Stomach smooth muscle (tissue), 2 donors: ENCODE data around the gene TAP1.
A peak's percentile ranks its signal among the peaks of the same experiment; 100 is the strongest.

Source experiments
- H3K27ac ChIP-seq: one replicate; pipeline ENCODE4 v1.7.0; 2013; ENCODE audit warnings: mild to moderate bottlenecking, low read length, inconsistent platforms
- H3K27me3 ChIP-seq, 2 donors: one replicate each; pipeline ENCODE4 v1.7.0; 2013; ENCODE audit warnings: low read length in 2 of 2; ENCODE audit not compliant: insufficient read depth in 2 of 2, control insufficient read depth in 1 of 2
- H3K36me3 ChIP-seq, 2 donors: one replicate each; pipeline ENCODE4 v1.7.0; 2013; ENCODE audit warnings: low read length in 2 of 2; ENCODE audit not compliant: control insufficient read depth in 2 of 2, insufficient read depth in 2 of 2
- H3K4me1 ChIP-seq: one replicate; pipeline ENCODE4 v1.7.0; 2013; ENCODE audit warnings: low read length; ENCODE audit not compliant: control insufficient read depth, insufficient read depth
- H3K4me3 ChIP-seq, 2 donors: one replicate each; pipeline ENCODE4 v1.7.0; 2013; ENCODE audit warnings: low read length in 2 of 2
- H3K9ac ChIP-seq, 2 donors: one replicate each; pipeline ENCODE4 v1.7.0; 2013; ENCODE audit warnings: low read length in 2 of 2, mild to moderate bottlenecking in 1 of 2
- H3K9me3 ChIP-seq, 2 donors: one replicate each; pipeline ENCODE4 v1.7.0; 2013; ENCODE audit warnings: low read length in 2 of 2; ENCODE audit not compliant: control insufficient read depth in 2 of 2
- donor health status: healthy.
- donor health status: Pancreatic carcinoma.

TAP1 gene

GRCh38 chr6:32860674-32861073 lies 7.2 kb upstream of the TAP1 start:
- no peak overlapping the region for H3K9ac ChIP-seq
- H3K9me3 ChIP-seq: no peaks in the 10 kb centered on the region
- H3K4me1 ChIP-seq: peaks cover 4% of the 10 kb centered on the region
- H3K27ac ChIP-seq: no peak overlapping the region
- H3K4me3 ChIP-seq: no peak overlapping the region
- peaks cover 8 to 9% of the 10 kb centered on the region in 2 donors for H3K36me3 ChIP-seq
- H3K27me3 ChIP-seq: no peaks in the 10 kb centered on the region

DNA sequence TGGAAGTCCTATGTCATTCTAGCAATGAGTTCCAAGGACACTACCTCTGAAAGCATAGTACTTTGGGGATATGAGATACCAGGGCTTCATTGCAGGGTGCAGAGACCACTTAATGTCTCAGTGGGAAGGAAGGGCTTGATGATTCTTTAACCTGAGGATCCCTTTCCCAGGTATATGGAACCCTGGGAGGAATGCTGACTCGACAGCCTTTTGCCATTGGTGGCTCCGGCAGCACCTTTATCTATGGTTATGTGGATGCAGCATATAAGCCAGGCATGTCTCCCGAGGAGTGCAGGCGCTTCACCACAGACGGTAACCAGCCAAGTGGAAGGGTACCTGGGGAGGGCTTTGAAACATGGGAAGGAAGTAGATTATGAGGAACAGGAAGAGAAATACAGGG lies 4.7 kb upstream of the TAP1 start:
- H3K9ac ChIP-seq: no peak overlapping the region
- H3K36me3 ChIP-seq: peaks cover 8 to 9% of the 10 kb centered on the region in 2 donors
- peaks cover 19% of the 10 kb centered on the region for H3K4me1 ChIP-seq
- no peak overlapping the region for H3K27ac ChIP-seq
- no peak overlapping the region for H3K4me3 ChIP-seq
- no peaks in the 10 kb centered on the region for H3K9me3 ChIP-seq
- H3K27me3 ChIP-seq: no peaks in the 10 kb centered on the region

DNA sequence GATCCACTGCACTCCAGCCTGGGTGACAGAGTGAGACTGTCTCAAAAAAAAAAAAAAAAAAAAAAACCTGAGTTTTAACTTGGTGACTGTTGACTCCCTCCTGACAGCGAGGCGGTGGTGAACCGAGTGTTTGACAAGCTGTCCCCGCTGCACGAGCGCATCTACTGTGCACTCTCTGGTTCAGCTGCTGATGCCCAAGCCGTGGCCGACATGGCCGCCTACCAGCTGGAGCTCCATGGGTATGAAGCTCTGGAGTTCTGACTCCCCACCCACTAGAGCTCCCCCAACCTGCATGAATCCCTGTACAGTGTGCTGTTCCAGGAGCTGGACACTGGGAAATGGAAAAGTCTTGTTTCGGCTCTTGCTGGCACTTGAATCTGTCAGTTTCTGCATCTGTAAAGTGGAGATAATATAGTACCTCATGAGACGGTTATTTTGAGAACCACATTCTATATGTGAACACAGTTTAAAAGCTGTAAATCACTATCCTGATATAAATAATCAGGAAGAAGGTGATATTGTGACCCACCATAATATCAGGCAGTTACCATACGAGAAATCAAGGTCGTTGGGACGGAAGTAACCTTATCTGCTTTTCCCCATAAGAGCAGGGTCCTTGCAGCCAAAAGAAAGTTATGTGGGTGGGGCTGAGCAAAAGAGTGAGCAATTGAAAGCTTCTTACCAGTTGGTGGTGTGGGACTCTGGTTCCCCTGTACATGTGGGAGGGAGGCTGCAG lies 3.8 kb upstream of the TAP1 start:
- peaks cover 27% of the 10 kb centered on the region for H3K4me1 ChIP-seq
- no peak overlapping the region for H3K9ac ChIP-seq
- H3K36me3 ChIP-seq: peaks cover 8 to 9% of the 10 kb centered on the region in 2 donors
- no peak overlapping the region for H3K4me3 ChIP-seq
- H3K27me3 ChIP-seq: no peaks in the 10 kb centered on the region
- no peaks in the 10 kb centered on the region for H3K9me3 ChIP-seq
- H3K27ac ChIP-seq: no peak overlapping the region

- Histone ChIP-seq H3K4me1 (peaks cover 37% of the 10 kb centered on the region), H3K36me3 (peaks cover 17 to 19% of the 10 kb centered on the region in 2 donors), H3K27ac (no peak overlapping the region), H3K9ac (no peak overlapping the region), H3K4me3 (peak overlapping the region in 1 of 2 donors; percentile 8), H3K27me3 (no peaks in the 10 kb centered on the region), H3K9me3 (no peaks in the 10 kb centered on the region)
These were observed 2.1 kb upstream of the TAP1 start for GRCh38 chr6:32855467-32856174.

DNA sequence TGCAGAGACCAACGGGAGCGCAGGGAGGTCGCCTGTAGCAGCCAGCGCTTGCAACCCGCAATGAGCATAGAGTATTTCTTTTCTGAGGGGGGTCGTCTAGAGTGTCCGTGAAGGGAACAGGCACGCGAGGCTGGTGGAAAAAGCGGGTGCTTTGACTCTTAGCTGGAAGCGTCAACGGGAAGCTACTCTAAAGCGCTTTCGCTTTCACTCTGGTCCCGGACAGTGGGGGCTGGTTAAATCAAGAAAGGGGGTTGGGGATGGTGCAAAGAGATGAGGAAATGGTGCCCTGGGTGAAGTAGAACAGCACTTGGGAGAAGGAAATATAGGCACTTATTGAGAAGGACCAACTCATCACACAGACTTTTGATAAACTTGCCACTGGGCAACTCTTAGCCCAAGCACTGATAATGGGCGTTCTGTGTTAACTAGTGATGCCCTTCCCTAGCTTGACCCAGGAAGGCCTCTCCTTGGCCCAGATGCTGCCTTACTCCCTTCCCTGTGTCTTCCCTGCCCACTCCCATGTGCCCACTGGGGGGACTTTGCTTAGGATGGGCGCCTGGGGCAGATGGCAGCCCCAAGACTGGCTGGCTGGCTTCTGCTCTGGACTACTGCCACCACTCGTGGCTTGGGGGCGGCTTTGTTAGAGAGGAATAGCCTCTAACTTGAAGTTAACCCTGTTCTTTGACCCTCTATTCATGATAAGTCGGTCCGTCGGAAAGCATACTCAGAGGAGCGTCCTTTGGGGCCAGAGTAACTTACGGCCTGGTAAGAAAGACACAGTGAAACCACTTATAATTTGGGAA lies 1.1 kb upstream of the TAP1 start:
- Histone ChIP-seq H3K36me3 (peaks cover 26 to 28% of the 10 kb centered on the region in 2 donors), H3K27ac (peak overlapping the region; percentile 95), H3K27me3 (no peaks in the 10 kb centered on the region), H3K9me3 (no peaks in the 10 kb centered on the region), H3K4me1 (peaks cover 37% of the 10 kb centered on the region), H3K4me3 (peak overlapping the region; percentile 81 to 92), H3K9ac (peak overlapping the region; percentile 93)

- H3K27me3 ChIP-seq: no peaks in the 10 kb centered on the region
- no peaks in the 10 kb centered on the region for H3K9me3 ChIP-seq
- peak overlapping the region; percentile 95 for H3K27ac ChIP-seq
- H3K9ac ChIP-seq: peak overlapping the region; percentile 93
- peak overlapping the region; percentile 81 to 92 for H3K4me3 ChIP-seq
- peaks cover 30 to 32% of the 10 kb centered on the region in 2 donors for H3K36me3 ChIP-seq
- H3K4me1 ChIP-seq: peaks cover 37% of the 10 kb centered on the region
These were observed 512 bp downstream of the TAP1 start for GRCh38 chr6:32852844-32853540.

DNA sequence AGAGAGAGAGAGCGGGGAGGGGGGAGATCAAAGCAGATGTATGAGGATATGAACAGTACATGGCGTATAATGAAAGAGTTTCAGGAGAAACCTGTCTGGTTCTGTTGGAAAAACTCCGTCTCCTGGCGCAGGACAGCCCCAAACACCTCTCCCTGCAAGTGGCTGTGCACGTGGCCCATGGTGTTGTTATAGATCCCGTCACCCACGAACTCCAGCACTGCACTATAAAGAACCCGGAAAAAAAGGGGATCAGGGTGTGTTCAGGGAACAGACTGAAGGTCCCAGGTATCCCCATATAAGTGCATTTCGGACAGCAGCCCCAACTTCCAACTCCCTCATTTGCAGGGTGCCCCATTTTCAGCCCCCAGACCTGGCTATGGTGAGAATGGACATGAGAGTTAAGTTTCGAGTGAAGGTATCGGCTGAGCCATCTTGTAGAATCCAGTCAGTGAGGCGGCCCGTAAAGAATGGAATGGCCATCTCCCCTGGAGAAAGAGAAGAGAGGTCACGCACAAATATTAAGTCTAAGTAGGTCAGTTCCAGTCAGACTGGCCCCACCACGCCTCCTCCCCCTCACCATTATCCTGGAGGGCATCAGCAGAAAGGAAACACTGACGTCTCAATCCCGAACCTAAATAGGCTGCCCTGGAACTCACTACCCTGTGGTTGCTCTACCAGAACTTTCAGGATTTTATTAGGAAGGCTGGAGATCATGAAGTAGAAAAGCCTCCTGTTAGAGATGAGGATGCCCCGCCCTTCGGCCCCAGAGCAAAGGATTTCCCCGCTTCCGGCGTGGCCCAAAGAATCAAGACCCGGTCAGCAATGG lies 1.3 kb downstream of the TAP1 start:
- Histone ChIP-seq H3K27me3 (no peaks in the 10 kb centered on the region), H3K9ac (peak overlapping the region; percentile 93), H3K9me3 (no peaks in the 10 kb centered on the region), H3K27ac (peak overlapping the region; percentile 95), H3K4me3 (peak overlapping the region; percentile 81 to 92), H3K4me1 (peaks cover 37% of the 10 kb centered on the region), H3K36me3 (peaks cover 34 to 35% of the 10 kb centered on the region in 2 donors)

DNA sequence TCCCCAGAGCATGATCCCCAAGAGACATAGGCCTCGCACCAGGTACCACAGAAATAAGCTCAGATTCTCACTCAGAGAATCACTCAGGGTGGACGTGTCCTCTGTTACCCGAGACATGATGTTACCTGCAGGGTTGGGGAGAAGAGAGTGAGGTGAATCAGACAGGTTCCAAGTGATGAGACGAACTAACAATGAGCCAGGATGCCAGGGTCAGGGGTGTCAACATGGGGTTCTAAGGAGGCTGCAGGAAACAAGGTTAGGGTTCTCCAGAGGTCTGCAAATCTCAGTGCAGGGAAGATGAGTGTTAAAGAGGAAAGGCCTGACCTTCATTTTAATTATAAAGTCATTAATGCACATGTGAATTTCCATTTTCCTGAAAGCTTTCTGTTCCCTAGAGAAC lies 2.5 kb downstream of the TAP1 start:
- no peaks in the 10 kb centered on the region for H3K27me3 ChIP-seq
- H3K4me3 ChIP-seq: no peak overlapping the region
- H3K4me1 ChIP-seq: peaks cover 37% of the 10 kb centered on the region
- peak overlapping the region in 1 of 2 donors; percentile 21 for H3K9ac ChIP-seq
- H3K27ac ChIP-seq: peak overlapping the region; percentile 95
- H3K9me3 ChIP-seq: no peaks in the 10 kb centered on the region
- peaks cover 42% of the 10 kb centered on the region in 2 donors for H3K36me3 ChIP-seq

GRCh38 chr6:32849126-32849525 lies 4.4 kb downstream of the TAP1 start:
- no peaks in the 10 kb centered on the region for H3K9me3 ChIP-seq
- H3K27ac ChIP-seq: no peak overlapping the region
- H3K27me3 ChIP-seq: no peaks in the 10 kb centered on the region
- no peak overlapping the region for H3K4me3 ChIP-seq
- H3K9ac ChIP-seq: no peak overlapping the region
- H3K36me3 ChIP-seq: peaks cover 47% of the 10 kb centered on the region in 2 donors
- H3K4me1 ChIP-seq: peaks cover 34% of the 10 kb centered on the region
